CD4-positive, alpha-beta T cell treated with Interleukin-21 for 1 hour (primary cell): ENCODE data around the gene LRP2.

Experiments
- DNase-seq: peaks from one replicate; pipeline ENCODE4 v3.0.0-alpha.2; 2020

Gene LRP2

GRCh38 chr2:169116327-169116726 is 246.0 kb downstream of the LRP2 start:
- no peak for DNase-seq

GRCh38 chr2:169114056-169114455 is 248.3 kb downstream of the LRP2 start:
- no peak for DNase-seq

GRCh38 chr2:169112841-169113240 is 249.5 kb downstream of the LRP2 start:
- no peak for DNase-seq

- no peak for DNase-seq
Measured at GRCh38 chr2:169110916-169111315, 251.4 kb downstream of the LRP2 start.

- DNase-seq: no peak
Measured at GRCh38 chr2:169110419-169110818, 251.9 kb downstream of the LRP2 start.

- DNase-seq: peak; percentile 74
Measured at GRCh38 chr2:169109502-169110409, 252.6 kb downstream of the LRP2 start.

DNA sequence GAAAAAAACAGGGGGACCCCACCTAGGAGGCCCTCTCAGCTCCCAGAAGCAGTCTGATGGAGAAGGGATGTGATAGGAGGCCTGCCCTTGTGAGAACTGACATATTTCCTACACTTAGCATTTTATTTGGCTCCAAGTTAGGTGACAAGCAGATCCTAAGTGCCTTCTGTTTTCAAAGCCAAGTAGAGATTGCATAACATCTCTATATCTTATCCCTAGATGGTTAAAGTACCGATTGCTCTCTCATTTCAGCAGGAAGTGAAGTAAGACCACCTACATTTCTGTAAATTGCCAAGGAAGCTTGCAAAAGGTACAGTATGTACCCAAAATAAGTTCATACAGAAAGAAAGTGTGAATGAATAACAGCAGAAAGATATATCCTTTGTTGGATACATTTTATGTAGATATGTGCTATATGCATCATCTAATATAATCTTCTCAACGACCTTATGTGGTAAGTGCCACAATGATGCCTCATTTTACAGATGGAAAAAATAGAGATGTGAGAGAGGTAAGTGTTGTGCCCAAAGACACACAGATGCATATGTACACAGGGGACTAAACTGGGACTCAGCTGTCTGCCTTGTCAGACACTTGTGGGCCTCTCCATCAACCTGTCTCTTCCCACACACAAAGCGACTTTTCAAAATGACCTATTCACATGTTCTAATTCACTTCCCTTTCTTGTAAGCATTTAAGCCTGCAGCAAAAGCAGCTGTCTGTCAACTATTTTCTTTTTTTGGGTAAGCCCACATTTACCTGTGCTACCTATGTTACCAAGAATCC is 254.0 kb downstream of the LRP2 start:
- DNase-seq: no peak

GRCh38 chr2:169107645-169108044 is 254.7 kb downstream of the LRP2 start:
- DNase-seq: peak; percentile 65

GRCh38 chr2:169106563-169107545 is 255.5 kb downstream of the LRP2 start:
- DNase-seq: no peak

GRCh38 chr2:169106134-169106533 is 256.2 kb downstream of the LRP2 start:
- no peak for DNase-seq

DNA sequence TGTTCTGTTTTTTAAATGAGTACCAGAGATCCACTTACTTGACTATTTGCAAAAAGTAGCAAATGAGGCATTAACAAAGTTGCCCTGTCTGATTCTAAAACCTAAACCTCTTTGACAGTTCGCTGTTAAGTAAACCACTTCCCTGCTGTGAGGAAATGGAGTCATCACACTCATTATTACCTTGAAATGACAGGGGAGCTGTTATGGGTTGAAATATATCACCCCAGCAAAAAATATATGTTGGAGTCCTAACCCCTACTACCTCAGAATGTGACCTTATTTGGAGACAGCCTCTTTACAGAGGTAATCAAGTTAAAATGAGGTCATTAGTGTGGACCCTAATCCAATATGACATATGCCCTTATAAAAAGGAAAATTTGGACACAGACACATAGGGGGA is 256.9 kb downstream of the LRP2 start:
- peak; percentile 28 for DNase-seq

DNA sequence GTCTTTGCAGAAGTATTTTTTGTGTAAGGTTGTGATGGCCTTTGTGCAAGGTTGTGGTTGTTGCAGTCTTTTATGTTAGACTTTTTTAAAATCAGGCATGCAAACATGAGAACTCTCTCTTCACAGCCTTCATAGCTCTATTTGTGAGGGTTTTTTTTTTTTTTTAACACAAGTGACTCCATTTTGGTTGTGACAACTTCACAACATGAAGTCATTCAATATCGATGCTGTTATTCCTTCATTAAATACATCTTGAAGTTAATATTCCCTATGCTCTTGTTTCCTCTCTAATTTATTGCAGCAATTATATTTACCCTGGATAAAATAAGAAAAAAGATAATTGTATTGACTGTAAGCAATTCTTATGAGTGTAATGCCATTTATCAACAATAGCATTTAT is 257.5 kb downstream of the LRP2 start:
- no peak for DNase-seq

DNA sequence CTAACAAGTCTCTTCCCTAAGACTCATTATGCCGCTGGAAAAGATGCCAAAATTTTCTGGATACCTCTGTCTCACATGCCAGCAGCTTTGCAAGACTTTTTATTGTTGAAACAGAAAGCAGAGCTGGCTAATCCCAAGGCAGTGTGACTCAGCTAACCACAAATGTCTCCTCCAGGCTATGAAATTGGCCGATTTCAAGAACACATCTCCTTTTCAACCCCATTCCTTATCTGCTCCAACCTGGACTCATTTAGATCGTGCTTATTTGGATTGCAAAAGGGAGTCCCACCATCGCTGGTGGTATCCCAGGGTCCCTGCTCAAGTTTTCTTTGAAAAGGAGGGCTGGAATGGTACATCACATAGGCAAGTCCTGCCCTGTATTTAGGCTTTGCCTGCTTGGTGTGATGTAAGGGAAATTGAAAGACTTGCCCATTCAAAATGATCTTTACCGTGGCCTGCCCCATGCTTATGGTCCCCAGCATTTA is 266.7 kb downstream of the LRP2 start:
- no peak for DNase-seq

GRCh38 chr2:169094676-169095075 is 267.7 kb downstream of the LRP2 start:
- no peak for DNase-seq

- no peak for DNase-seq
Measured at GRCh38 chr2:169093535-169093934, 268.8 kb downstream of the LRP2 start.

DNA sequence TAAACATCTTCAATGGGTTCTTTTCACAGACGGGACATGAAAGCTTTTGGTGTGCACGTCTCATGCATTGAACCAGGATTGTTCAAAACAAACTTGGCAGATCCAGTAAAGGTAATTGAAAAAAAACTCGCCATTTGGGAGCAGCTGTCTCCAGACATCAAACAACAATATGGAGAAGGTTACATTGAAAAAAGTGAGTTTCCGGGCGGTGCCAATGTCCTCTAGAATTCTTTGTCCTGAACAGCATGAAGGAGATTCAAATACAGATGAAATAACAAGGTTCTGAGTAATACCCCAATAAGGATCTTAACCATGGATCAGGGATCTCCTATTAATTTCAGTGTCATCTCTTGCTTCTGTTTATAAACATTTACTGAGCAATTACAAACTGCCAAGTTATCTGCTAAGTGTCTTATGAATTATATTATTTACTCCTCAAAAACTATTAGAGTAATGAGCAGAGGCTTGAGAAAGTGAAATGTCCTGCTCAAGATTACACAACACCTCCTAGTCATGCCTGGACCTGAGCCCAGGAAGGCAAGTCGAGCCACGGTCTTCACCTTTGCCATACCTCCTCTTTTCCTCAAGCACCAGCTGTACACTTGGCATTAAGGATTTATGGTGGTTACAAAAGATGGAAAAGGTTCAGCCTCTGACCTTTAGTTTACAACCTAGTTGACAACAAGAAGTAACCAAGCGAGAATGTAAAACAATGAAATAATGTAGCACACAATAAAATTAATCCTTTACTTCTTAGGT is 270.4 kb downstream of the LRP2 start:
- DNase-seq: no peak

DNA sequence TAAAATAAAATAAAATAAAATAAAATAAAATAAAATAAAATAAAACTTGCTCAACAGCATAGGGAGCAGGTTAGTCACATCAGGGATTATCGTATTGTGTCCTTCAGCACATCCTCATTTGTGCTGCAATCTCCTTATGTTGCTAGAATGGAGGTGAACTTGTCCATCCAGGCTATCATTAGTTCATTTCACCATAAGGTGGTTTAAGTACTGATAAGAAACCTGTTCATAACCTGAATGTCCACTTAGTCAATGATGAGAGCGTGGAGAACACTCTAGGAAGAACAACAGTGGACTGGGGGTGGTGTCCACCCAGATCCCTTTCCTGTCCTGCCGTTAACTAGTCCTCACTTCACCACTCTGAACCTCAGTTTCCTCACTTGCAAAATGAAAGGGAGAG is 271.1 kb downstream of the LRP2 start:
- no peak for DNase-seq

DNA sequence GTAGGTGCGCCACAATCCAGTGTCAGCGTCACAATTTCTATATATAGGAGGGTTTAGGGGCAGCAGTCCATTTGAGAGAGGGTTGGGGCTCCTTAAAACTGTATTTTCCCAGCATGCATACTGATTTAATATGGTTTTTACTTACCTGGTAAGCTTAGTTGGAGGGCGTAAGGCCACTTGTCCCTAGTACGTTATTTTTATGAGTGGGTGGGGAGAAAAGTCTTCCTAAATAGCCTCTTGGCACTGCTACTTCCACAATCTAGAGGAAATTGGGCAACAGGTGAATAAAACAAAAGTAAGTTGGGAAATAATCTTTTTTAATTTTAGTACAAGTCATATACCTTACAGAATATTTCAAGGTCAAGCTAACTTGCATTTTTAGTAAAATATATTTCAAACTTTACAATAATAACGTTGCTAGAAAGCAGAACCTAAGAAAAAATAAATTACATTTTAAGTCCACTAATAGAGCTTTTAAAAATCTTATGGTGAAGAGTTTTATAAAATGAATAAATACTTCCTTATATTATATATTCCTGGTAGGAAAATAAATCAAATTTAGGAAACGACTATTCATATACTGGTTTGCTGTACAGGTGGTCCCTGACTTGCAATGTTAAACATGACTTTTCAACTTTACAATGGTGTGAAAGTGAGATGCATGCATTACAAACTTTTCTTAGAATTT is 272.1 kb downstream of the LRP2 start:
- DNase-seq: no peak

GRCh38 chr2:169089182-169089581 is 273.2 kb downstream of the LRP2 start:
- DNase-seq: no peak

DNA sequence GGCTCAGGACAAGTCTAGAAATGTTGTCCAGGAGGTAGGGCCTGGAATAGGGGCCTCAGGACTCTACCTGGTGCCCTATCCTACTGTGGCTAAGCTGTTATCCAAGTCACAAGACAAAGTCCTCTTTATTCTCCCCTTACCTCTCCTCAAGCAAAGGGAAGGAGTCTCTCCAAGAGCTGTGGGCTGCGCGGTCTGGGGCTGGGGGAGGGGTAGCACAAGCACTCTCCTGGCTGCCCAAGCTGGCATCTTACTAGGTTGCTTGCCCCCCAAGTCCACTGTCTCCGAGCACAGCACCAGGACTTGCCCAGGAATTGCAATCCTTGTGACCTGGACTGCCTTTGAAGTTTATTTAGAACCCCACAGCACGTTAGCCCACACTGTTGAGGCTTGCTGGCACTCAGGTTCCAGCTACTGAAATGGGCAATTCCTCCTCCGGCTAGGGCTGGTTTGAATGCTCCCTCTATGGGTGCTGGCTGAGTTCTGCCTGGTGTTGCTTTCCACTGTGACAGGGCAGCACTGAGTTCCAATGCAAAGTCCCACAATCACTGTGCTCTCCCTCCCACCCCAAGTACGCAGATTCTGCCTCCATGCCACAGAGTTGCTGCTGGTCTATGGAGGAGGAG is 274.5 kb downstream of the LRP2 start:
- no peak for DNase-seq
